Measurements from ENCODE around the gene RNF144A. TPM values are rescaled to one million over a fixed set of nuclear protein-coding genes. Genes with fewer than 3 reads are reported as not detected.

The RNF144A gene
- total and polyA plus RNA-seq, 10 of the 15 experiments (the other 5 are each of a cell fraction or from before 2014, with no cell fraction given), result 0.02 to 12.1 (median 0.48) TPM; not detected in 1

- TF ChIP-seq TCF7 (IDR thresholded peaks at IDR 0.05; ENCODE audit: borderline replicate concordance), result no peak
- TF ChIP-seq JUND (IDR thresholded peaks at IDR 0.05; ENCODE audit: low read depth, low read length), result no peak
- no peak for TF ChIP-seq ZBED1 (IDR thresholded peaks at IDR 0.05; ENCODE audit: borderline replicate concordance)
- TF ChIP-seq ZSCAN29 (IDR thresholded peaks at IDR 0.05), result no peak
- TF ChIP-seq CHD1 (IDR thresholded peaks at IDR 0.05; ENCODE audit: low read depth, low read length), result no peak
- no peak for TF ChIP-seq NRF1 (conservative IDR thresholded peaks at IDR 0.05; ENCODE audit: low read depth, low read length)
- TF ChIP-seq CHD2 (IDR thresholded peaks at IDR 0.05; ENCODE audit: borderline replicate concordance, low read depth, low read length), result no peak
Observed at GRCh38 chr2:6881516-6881915, 35.7 kb upstream of the RNF144A start (continued).

- H3K27me3 ChIP-seq (replicated peaks in 1 of 2; ENCODE audit: control insufficient read depth in 2 of 2, insufficient read depth in 2 of 2, low read length in 1 of 2), result peaks cover 0 to 2% of the 10 kb centered on the region in 2 experiments; a peak in 1 of 4 replicates
- SMC1A ChIA-PET (ENCODE audit: uncharacterized antibody, unreplicated experiment), result no interaction called here
- ATAC-seq, result no peak
- H3K9ac ChIP-seq (ENCODE audit: control insufficient read depth, insufficient read depth, low read length), result no peak overlapping the region
- H3K27ac ChIP-seq (ENCODE audit: control insufficient read depth, insufficient read depth), result no peak overlapping the region
- no peaks in the 10 kb centered on the region for H3K9me3 ChIP-seq (replicated peaks; ENCODE audit: control insufficient read depth, insufficient read depth, low read length)
- RAD21 ChIA-PET (ENCODE audit: unreplicated experiment), result no interaction called here
- no TSS peak for BruUV-seq (replicated peaks)
- no peak overlapping the region for H2AFZ ChIP-seq (ENCODE audit: control insufficient read depth, low read depth, low read length)
- FAIRE-seq, result no peak
- no peak for DNase-seq (ENCODE audit: low read depth, low spot score)
- in situ Hi-C loops (cut with MboI) (no loop called here), intact Hi-C loops (cut with micrococcal nuclease; ENCODE audit: unreplicated experiment) (no loop called here)
- no peak overlapping the region for H3K4me2 ChIP-seq (ENCODE audit: control insufficient read depth, insufficient read depth)
- no peaks in the 10 kb centered on the region for H4K20me1 ChIP-seq (ENCODE audit: control insufficient read depth, insufficient read depth)
- H3K79me2 ChIP-seq (ENCODE audit: control insufficient read depth, insufficient read depth, low read length), result no peaks in the 10 kb centered on the region; the same call in 1 of the 2 replicates
- H3K4me1 ChIP-seq (ENCODE audit: control insufficient read depth, insufficient read depth, low read length), result no peaks in the 10 kb centered on the region
- CTCF ChIA-PET, result interaction anchor here (0.6 to 2.1 kb wide), 3 partner anchors 9 to 33 kb away, joined by 3 to 9 read pairs (median 3); no protein-coding TSS in a partner anchor
- WGBS (ENCODE audit: insufficient coverage, insufficient replicate concordance, low lambda C conversion rate, missing lambda C conversion rate), result 74% methylated on average over 7 of the region's 7 CpGs
- H3K36me3 ChIP-seq (ENCODE audit: control insufficient read depth in 2 of 2, insufficient read depth in 2 of 2, low read length in 1 of 2), result no peaks in the 10 kb centered on the region
- H3K4me3 ChIP-seq, result no peak overlapping the region
- POLR2A ChIA-PET, result no interaction called here
- TF ChIP-seq HSF1 (IDR thresholded peaks at IDR 0.05; ENCODE audit: low read depth, low read length), result no peak
- TF ChIP-seq YY1 (IDR thresholded peaks at IDR 0.05; ENCODE audit: low read depth, low read length), result no peak
- TF ChIP-seq FOS (IDR thresholded peaks at IDR 0.05; ENCODE audit: borderline replicate concordance, extremely low read depth, insufficient read length), result no peak
- no peak for TF ChIP-seq KAT2A (conservative IDR thresholded peaks at IDR 0.05; ENCODE audit: control insufficient read depth, low read depth, low read length)
- TF ChIP-seq EZH2 (IDR thresholded peaks at IDR 0.05; ENCODE audit: borderline replicate concordance, control insufficient read depth, low read depth, low read length), result no peak
- TF ChIP-seq CUX1 (IDR thresholded peaks at IDR 0.05; ENCODE audit: insufficient replicate concordance, low read depth, low read length), result no peak
- TF ChIP-seq RFX5 (IDR thresholded peaks at IDR 0.05; ENCODE audit: low read depth, low read length), result no peak
- no peak for TF ChIP-seq ZSCAN29 (IDR thresholded peaks at IDR 0.05)
- no peak for TF ChIP-seq SRF (IDR thresholded peaks at IDR 0.05; ENCODE audit: low read depth in 2 of 2, low read length in 2 of 2)
- TF ChIP-seq EGR1 (IDR thresholded peaks at IDR 0.05; ENCODE audit: borderline replicate concordance in 1 of 2, low read depth in 2 of 2, low read length in 2 of 2), result no peak
- TF ChIP-seq MTA2 (IDR thresholded peaks at IDR 0.05; ENCODE audit: low read depth), result no peak
Observed at GRCh38 chr2:6883448-6884122, 33.6 kb upstream of the RNF144A start.
